Bronchial epithelial cell (primary cell): ENCODE data around the gene SON. TPM values are rescaled to one million over a fixed set of nuclear protein-coding genes. Genes with fewer than 3 reads are reported as not detected.
"Not testable (repeated sequence)": the region's sequence is repeated elsewhere in the genome, so short reads cannot be mapped to it uniquely, and the experiment has no call there.

ENCODE experiments used
- DNase-seq: peaks from one replicate; pipeline ENCODE4 v3.0.0-alpha.2; 2010; ENCODE audit warnings: low read depth
- FAIRE-seq: peaks from 2 replicates; lab custom pipeline; 2011; peaks lifted over from hg19 to GRCh38; lab: Jason Lieb, UNC
- H3K27me3 ChIP-seq: 2 replicates; pipeline ENCODE4 v1.5.1; 2011; ENCODE audit warnings: low read length; ENCODE audit not compliant: control insufficient read depth, insufficient read depth
- H3K36me3 ChIP-seq: 2 replicates; pipeline ENCODE4 v1.5.1; 2011; ENCODE audit warnings: low read length; ENCODE audit not compliant: control insufficient read depth, insufficient read depth
- H3K4me3 ChIP-seq: 2 replicates; pipeline ENCODE4 v1.5.1; 2011; ENCODE audit warnings: mild to moderate bottlenecking, low read depth, low read length, control low read depth
- CTCF ChIP-seq: IDR thresholded peaks from 2 replicates; pipeline ENCODE4 v1.5.1; 2011; ENCODE audit warnings: mild to moderate bottlenecking, moderate library complexity, low read length, control low read depth, inconsistent platforms; ENCODE audit not compliant: insufficient read depth, severe bottlenecking
- total RNA-seq: library from RNA; depleted of rRNA; stranded (reverse); fragments of >200 nt; gene quantifications from 2 replicates; pipeline ENCODE4 v1.2.1, GENCODE V29; 2014

Gene SON
- total RNA-seq, 1 donor from 2014 or later, result 105 TPM

- no peaks in the 10 kb centered on the region for H3K27me3 ChIP-seq
- no peak for TF ChIP-seq CTCF
- no peak overlapping the region for H3K4me3 ChIP-seq
- FAIRE-seq (no peak), DNase-seq (no peak)
- H3K36me3 ChIP-seq, result peaks cover 2% of the 10 kb centered on the region
These were observed 76.9 kb downstream of the SON start for GRCh38 chr21:33619726-33620125.

- Histone ChIP-seq H3K27me3 (no peaks in the 10 kb centered on the region), H3K4me3 (no peak overlapping the region), H3K36me3 (peaks cover 2% of the 10 kb centered on the region)
- DNase-seq (no peak), FAIRE-seq (no peak)
- TF ChIP-seq CTCF, result no peak
These were observed 79.4 kb downstream of the SON start for GRCh38 chr21:33622253-33622652.

GRCh38 chr21:33626151-33626550 lies 83.3 kb downstream of the SON start:
- H3K27me3 ChIP-seq, H3K36me3 ChIP-seq, DNase-seq: not testable (repeated sequence)

More at GRCh38 chr21:33626151-33626550, 83.3 kb downstream of the SON start:
- FAIRE-seq, H3K4me3 ChIP-seq: not testable (repeated sequence)

Other genes starting within 250 kb of the SON start
- 8.1 and 8.2 TPM in 2 replicates for gene IFNAR1, start 218.1 kb upstream of the SON start, total RNA-seq
- 42.4 and 56.8 TPM in 2 replicates for gene IFNGR2, start 139.6 kb upstream of the SON start, total RNA-seq
- 16.9 and 31.6 TPM in 2 replicates for gene TMEM50B, start 63.1 kb upstream of the SON start, total RNA-seq
- 1.0 and 1.3 TPM in 2 replicates for gene DNAJC28, start 51.3 kb upstream of the SON start, total RNA-seq
- 68.2 and 103 TPM in 2 replicates for gene GART, start 921 bp upstream of the SON start, total RNA-seq
- 6.6 and 8.4 TPM in 2 replicates for gene DONSON, start 45.6 kb downstream of the SON start, total RNA-seq
- 10.8 and 23.0 TPM in 2 replicates for gene CRYZL1, start 98.7 kb downstream of the SON start, total RNA-seq
- 15.0 and 15.5 TPM in 2 replicates for gene ITSN1, start 99.5 kb downstream of the SON start, total RNA-seq